ENCODE results near the gene IKBKE.
A peak's percentile ranks its signal among the peaks of the same experiment; 100 is the strongest.
"Not testable (repeated sequence)": the region's sequence is repeated elsewhere in the genome, so short reads cannot be mapped to it uniquely, and the experiment has no call there.

The IKBKE gene

GRCh38 chr1:206476058-206476457, 5.8 kb downstream of the IKBKE start:
- DNase-seq (ENCODE audit: low read depth), result no peak

GRCh38 chr1:206476591-206476990, 6.3 kb downstream of the IKBKE start:
- no peak for DNase-seq (ENCODE audit: low read depth)

- DNase-seq (ENCODE audit: low read depth), result no peak
Measured at GRCh38 chr1:206477110-206477509, 6.8 kb downstream of the IKBKE start.

GRCh38 chr1:206477581-206478380, 7.5 kb downstream of the IKBKE start:
- DNase-seq (ENCODE audit: low read depth), result no peak

- DNase-seq (ENCODE audit: low read depth), result no peak
Measured at GRCh38 chr1:206478746-206479145, 8.5 kb downstream of the IKBKE start.

- peak; percentile 29 for DNase-seq (ENCODE audit: low read depth)
Measured at GRCh38 chr1:206479183-206480125, 9.2 kb downstream of the IKBKE start.

- DNase-seq (ENCODE audit: low read depth), result no peak
Measured at GRCh38 chr1:206480211-206480610, 9.9 kb downstream of the IKBKE start.

GRCh38 chr1:206482611-206483010, 12.3 kb downstream of the IKBKE start:
- DNase-seq (ENCODE audit: low read depth), result no peak

- not testable (repeated sequence) for DNase-seq (ENCODE audit: low read depth)
Measured at GRCh38 chr1:206483864-206484263, 13.6 kb downstream of the IKBKE start.

- DNase-seq (ENCODE audit: low read depth), result no peak
Measured at GRCh38 chr1:206484901-206485300, 14.6 kb downstream of the IKBKE start.

GRCh38 chr1:206486995-206487788, 16.9 kb downstream of the IKBKE start:
- no peak for DNase-seq (ENCODE audit: low read depth)

GRCh38 chr1:206487970-206488369, 17.7 kb downstream of the IKBKE start:
- no peak for DNase-seq (ENCODE audit: low read depth)

GRCh38 chr1:206488466-206488865, 18.2 kb downstream of the IKBKE start:
- DNase-seq (ENCODE audit: low read depth), result no peak

- peak; percentile 61 for DNase-seq (ENCODE audit: low read depth)
Measured at GRCh38 chr1:206489980-206490770, 19.9 kb downstream of the IKBKE start.

- DNase-seq (ENCODE audit: low read depth), result no peak
Measured at GRCh38 chr1:206490771-206491405, 20.6 kb downstream of the IKBKE start.

- DNase-seq (ENCODE audit: low read depth), result no peak
Measured at GRCh38 chr1:206491616-206492015, 21.3 kb downstream of the IKBKE start.

- DNase-seq (ENCODE audit: low read depth), result no peak
Measured at GRCh38 chr1:206492589-206492988, 22.3 kb downstream of the IKBKE start.

GRCh38 chr1:206493279-206493678, 23.0 kb downstream of the IKBKE start:
- DNase-seq (ENCODE audit: low read depth), result no peak

GRCh38 chr1:206495011-206495461, 24.8 kb downstream of the IKBKE start:
- DNase-seq (ENCODE audit: low read depth), result no peak

GRCh38 chr1:206495493-206496046, 25.3 kb downstream of the IKBKE start:
- no peak for DNase-seq (ENCODE audit: low read depth)

All from stimulated activated CD8-positive, alpha-beta memory T cell treated with anti-CD3 and anti-CD28 coated beads, Interleukin-15, amount 100 ng/mL, for 24 hours (primary cell).